HCT116 (cell line): ENCODE measurements around the gene GPR78. TPM values are rescaled to one million over a fixed set of nuclear protein-coding genes. Genes with fewer than 3 reads are reported as not detected.
A peak's percentile ranks its signal among the peaks of the same experiment; 100 is the strongest.
"Not testable (repeated sequence)": the region's sequence is repeated elsewhere in the genome, so short reads cannot be mapped to it uniquely, and the experiment has no call there.

ENCODE experiments used
- ATAC-seq: fragments of 200-7000 bp; cut with Tn5 transposase; 2 replicates; pipeline ENCODE4 v1.9.1; 2020; ENCODE audit warnings: mild to moderate bottlenecking, moderate library complexity
- BruUV-seq: library from RNA; stranded (reverse); fragments of 400-500 nt; replicated peaks from 2 replicates; lab custom pipeline; 2021; lab: Mats Ljungman, UMichigan
- CTCF ChIA-PET: fragments of 300-600 bp; sonication (Branson Sonifier 250); formaldehyde crosslinking; loops from one replicate; lab custom pipeline; 2021; ENCODE audit warnings: antibody characterized with exemption; lab: Charles Lee
- POLR2A ChIA-PET: fragments of 300-600, 350-600 bp; sonication (Branson Sonifier 250); formaldehyde crosslinking; loops from one replicate; lab custom pipeline; 2021; ENCODE audit warnings: antibody characterized with exemption; lab: Charles Lee
- RAD21 ChIA-PET, 2 experiments: fragments of 300-600 bp; sonication (Branson Sonifier 250); formaldehyde crosslinking; loops; one replicate each; lab custom pipeline; 2023; ENCODE audit warnings: low total read pairs in 2 of 2; ENCODE audit not compliant: uncharacterized antibody in 2 of 2, unreplicated experiment in 2 of 2, low non-redundant PET in 1 of 2; lab: Charles Lee
- DNase-seq: peaks from one replicate; pipeline ENCODE4 v3.0.0-alpha.2; 2010; ENCODE audit warnings: low read depth, low spot score
- H2AFZ ChIP-seq: fragments of 200-600 bp; shearing (Covaris generic), sonication (generic); 2 replicates; pipeline ENCODE4 v1.6.1; 2017; ENCODE audit warnings: low read depth, mixed run types, mixed read lengths, antibody characterized with exemption, low read length; ENCODE audit not compliant: poor library complexity, severe bottlenecking
- H3K27ac ChIP-seq: 2 replicates; pipeline ENCODE4 v1.5.1; 2012; ENCODE audit warnings: low read depth, low read length
- H3K27me3 ChIP-seq: fragments of 200-600 bp; sonication (generic); 2 replicates; pipeline ENCODE4 v1.6.1; 2016; ENCODE audit warnings: mixed run types, low read length, mixed read lengths; ENCODE audit not compliant: insufficient read depth
- H3K36me3 ChIP-seq, 2 experiments: fragments of 200-500 bp in 1 of 2; fragments of 200-600 bp in 1 of 2; sonication (Bioruptor generic) in 1 of 2; sonication (generic) in 1 of 2; 2 replicates each; pipeline versions ENCODE4 v1.5.1 to v1.6.1; 2014 to 2016; ENCODE audit warnings: low read length in 2 of 2, inconsistent platforms in 1 of 2, mixed read lengths in 1 of 2, mixed run types in 1 of 2; ENCODE audit not compliant: insufficient read depth in 2 of 2, control insufficient read depth in 1 of 2
- H3K4me1 ChIP-seq, 2 experiments: fragments of 200-600 bp in 1 of 2; sonication (generic) in 1 of 2; 2 replicates each; pipeline versions ENCODE4 v1.5.1 to v1.6.1; 2012 to 2017; ENCODE audit warnings: low read length in 2 of 2, inconsistent platforms in 1 of 2, mild to moderate bottlenecking in 1 of 2, mixed read lengths in 1 of 2, mixed run types in 1 of 2, moderate library complexity in 1 of 2; ENCODE audit not compliant: insufficient read depth in 2 of 2, control insufficient read depth in 1 of 2
- H3K4me2 ChIP-seq: fragments of 200-600 bp; sonication (generic); 2 replicates; pipeline ENCODE4 v1.6.1; 2017; ENCODE audit warnings: mixed run types, low read length, mixed read lengths
- H3K4me3 ChIP-seq, 2 experiments: fragments of 200-600 bp in 1 of 2; sonication (generic) in 1 of 2; replicated peaks in 1 of 2; 2 replicates each; pipeline ENCODE4 v1.5.1; 2011 to 2016; ENCODE audit warnings: low read length in 2 of 2, control low read depth in 1 of 2, low read depth in 1 of 2, mild to moderate bottlenecking in 1 of 2, mixed read lengths in 1 of 2, mixed run types in 1 of 2
- H3K79me2 ChIP-seq: fragments of 200-600 bp; sonication (generic); 2 replicates; pipeline ENCODE4 v1.6.1; 2017; ENCODE audit warnings: mild to moderate bottlenecking, mixed run types, low read length, moderate library complexity, mixed read lengths; ENCODE audit not compliant: insufficient read depth
- H3K9ac ChIP-seq: fragments of 200-600 bp; sonication (generic); 2 replicates; pipeline ENCODE4 v1.6.1; 2016; ENCODE audit warnings: low read length, mixed read lengths
- H3K9me2 ChIP-seq: fragments of 200-600 bp; sonication (generic), shearing (Covaris generic); 2 replicates; pipeline ENCODE4 v1.6.1; 2017; ENCODE audit warnings: mixed run types, mild to moderate bottlenecking, moderate library complexity; ENCODE audit not compliant: insufficient read depth
- H3K9me3 ChIP-seq, 2 experiments: fragments of 200-500 bp in 1 of 2; fragments of 200-600 bp in 1 of 2; sonication (Bioruptor generic) in 1 of 2; sonication (generic) in 1 of 2; 2 replicates each; pipeline ENCODE4 v1.6.1; 2014 to 2017; ENCODE audit warnings: low read length in 2 of 2, mixed read lengths in 2 of 2, inconsistent platforms in 1 of 2, low read depth in 1 of 2, mild to moderate bottlenecking in 1 of 2, mixed run types in 1 of 2, moderate library complexity in 1 of 2; ENCODE audit not compliant: control insufficient read depth in 1 of 2, insufficient read depth in 1 of 2
- H4K20me1 ChIP-seq: fragments of 200-600 bp; sonication (generic), shearing (Covaris generic); 2 replicates; pipeline ENCODE4 v1.6.1; 2017; ENCODE audit warnings: mixed run types, mild to moderate bottlenecking, moderate library complexity; ENCODE audit not compliant: insufficient read depth
- intact Hi-C: fragments of 100-400 bp; cut with micrococcal nuclease; formaldehyde crosslinking; loops from 2 replicates; pipeline ENCODE4 v1.10.0; 2022
- total RNA-seq: library from RNA; stranded (reverse); gene quantifications from one replicate; pipeline ENCODE4 v1.2.1, GENCODE V29; 2021; ENCODE audit not compliant: unreplicated experiment

GPR78 gene
- total RNA-seq, 1 experiment from 2014 or later: not detected

DNA sequence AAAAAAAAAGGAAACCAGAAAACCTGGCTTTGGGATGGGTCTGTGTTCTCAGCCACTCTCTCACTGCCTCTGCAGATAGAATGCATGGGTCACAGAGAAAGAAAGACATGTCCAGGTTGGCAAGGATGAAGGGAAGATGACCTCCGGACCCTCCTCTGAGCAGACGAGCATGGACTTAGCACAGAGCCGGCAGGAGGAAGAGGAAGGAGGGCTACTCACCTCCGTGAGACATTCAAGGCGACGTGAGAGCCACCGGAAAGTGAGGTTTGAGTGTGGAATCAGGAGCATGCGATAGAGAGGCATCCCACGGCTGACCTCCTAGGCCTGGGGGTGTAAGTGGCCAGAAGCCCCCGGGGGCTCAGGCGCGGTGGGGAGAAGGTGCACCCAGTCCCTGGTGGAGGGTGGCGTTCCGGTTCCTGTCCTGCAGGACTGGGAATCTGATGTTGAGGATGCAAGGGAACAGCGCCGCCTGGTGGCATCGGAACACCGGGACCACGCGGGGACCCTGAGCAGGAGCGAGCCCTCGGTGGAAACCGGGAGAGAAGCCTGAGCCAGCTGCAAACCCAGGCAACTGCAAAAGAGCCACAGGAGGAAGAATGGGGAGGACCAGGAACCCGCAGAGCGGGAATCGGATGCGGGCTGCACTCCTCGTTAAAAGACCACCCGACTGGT, 44.5 kb downstream of the GPR78 start:
- H3K4me3 ChIP-seq, DNase-seq, H3K9me3 ChIP-seq, H3K4me1 ChIP-seq, H2AFZ ChIP-seq, H4K20me1 ChIP-seq, H3K36me3 ChIP-seq, CTCF ChIA-PET, POLR2A ChIA-PET, H3K27me3 ChIP-seq, intact Hi-C loops, H3K79me2 ChIP-seq, H3K27ac ChIP-seq, RAD21 ChIA-PET, BruUV-seq, H3K9me2 ChIP-seq, H3K9ac ChIP-seq, H3K4me2 ChIP-seq: not testable (repeated sequence)
- peak; percentile 98 for ATAC-seq

DNA sequence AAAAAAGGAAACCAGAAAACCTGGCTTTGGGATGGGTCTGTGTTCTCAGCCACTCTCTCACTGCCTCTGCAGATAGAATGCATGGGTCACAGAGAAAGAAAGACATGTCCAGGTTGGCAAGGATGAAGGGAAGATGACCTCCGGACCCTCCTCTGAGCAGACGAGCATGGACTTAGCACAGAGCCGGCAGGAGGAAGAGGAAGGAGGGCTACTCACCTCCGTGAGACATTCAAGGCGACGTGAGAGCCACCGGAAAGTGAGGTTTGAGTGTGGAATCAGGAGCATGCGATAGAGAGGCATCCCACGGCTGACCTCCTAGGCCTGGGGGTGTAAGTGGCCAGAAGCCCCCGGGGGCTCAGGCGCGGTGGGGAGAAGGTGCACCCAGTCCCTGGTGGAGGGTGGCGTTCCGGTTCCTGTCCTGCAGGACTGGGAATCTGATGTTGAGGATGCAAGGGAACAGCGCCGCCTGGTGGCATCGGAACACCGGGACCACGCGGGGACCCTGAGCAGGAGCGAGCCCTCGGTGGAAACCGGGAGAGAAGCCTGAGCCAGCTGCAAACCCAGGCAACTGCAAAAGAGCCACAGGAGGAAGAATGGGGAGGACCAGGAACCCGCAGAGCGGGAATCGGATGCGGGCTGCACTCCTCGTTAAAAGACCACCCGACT, 50.2 kb downstream of the GPR78 start:
- CTCF ChIA-PET, H3K4me3 ChIP-seq, H3K27me3 ChIP-seq, intact Hi-C loops, H3K9ac ChIP-seq, H3K4me2 ChIP-seq, H3K9me3 ChIP-seq, POLR2A ChIA-PET, H2AFZ ChIP-seq, RAD21 ChIA-PET, H3K36me3 ChIP-seq, H3K9me2 ChIP-seq, H3K4me1 ChIP-seq, DNase-seq, H3K79me2 ChIP-seq, H4K20me1 ChIP-seq, H3K27ac ChIP-seq: not testable (repeated sequence)
- TSS peak; percentile 38 for BruUV-seq
- peak; percentile 97 for ATAC-seq

DNA sequence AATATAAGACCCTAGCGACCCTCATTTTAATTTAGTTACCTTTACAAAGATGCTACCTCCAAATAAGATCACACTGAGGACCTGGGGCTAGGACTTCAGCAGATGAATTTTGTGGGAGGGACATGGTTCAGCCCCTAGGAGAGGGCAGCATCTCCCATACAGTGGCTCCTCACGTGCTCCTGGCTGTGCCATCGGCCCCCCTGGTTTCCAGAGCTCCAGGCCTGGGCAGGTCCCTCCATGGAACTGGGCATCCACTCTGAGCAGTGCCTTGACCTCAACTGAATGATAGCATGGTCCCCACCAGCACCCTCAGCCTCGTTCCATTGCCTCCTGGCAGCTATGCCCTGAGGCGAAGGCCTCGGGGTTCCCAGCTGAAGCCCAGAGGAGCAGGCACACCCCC, 51.7 kb downstream of the GPR78 start:
- DNase-seq, H3K27me3 ChIP-seq, H4K20me1 ChIP-seq, H3K4me1 ChIP-seq, RAD21 ChIA-PET, H3K36me3 ChIP-seq, POLR2A ChIA-PET, H3K27ac ChIP-seq, intact Hi-C loops, H3K9me2 ChIP-seq, H3K4me2 ChIP-seq, ATAC-seq, BruUV-seq, H3K79me2 ChIP-seq, H3K4me3 ChIP-seq, H3K9me3 ChIP-seq, H3K9ac ChIP-seq, H2AFZ ChIP-seq, CTCF ChIA-PET: not testable (repeated sequence)

DNA sequence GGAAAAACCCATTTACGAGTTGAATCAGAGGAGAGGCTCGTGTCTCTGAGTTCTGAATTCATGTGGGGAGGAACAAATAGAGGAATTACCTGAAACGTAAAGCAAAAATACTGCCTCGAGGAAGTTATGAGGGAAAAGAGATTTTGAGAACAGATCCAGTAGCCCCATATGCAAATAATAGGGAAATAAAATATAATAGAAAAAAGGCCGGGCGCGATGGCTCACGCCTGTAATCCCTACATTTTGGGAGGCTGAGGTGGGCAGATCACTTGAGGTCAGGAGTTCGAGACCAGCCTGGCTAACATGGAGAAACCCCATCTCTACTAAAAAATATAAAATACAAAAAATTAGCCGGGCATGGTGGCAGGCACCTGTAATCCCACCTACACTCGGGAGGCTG, 54.6 kb downstream of the GPR78 start:
- H3K27ac ChIP-seq, H3K4me3 ChIP-seq, H3K4me1 ChIP-seq, H3K27me3 ChIP-seq, DNase-seq, ATAC-seq, CTCF ChIA-PET, H3K36me3 ChIP-seq, POLR2A ChIA-PET, intact Hi-C loops, RAD21 ChIA-PET, H4K20me1 ChIP-seq, H3K4me2 ChIP-seq, H2AFZ ChIP-seq, H3K9ac ChIP-seq, H3K9me3 ChIP-seq, BruUV-seq, H3K79me2 ChIP-seq, H3K9me2 ChIP-seq: not testable (repeated sequence)
